ENCODE data around the gene ASB3. TPM values are rescaled to one million over a fixed set of nuclear protein-coding genes. Genes with fewer than 3 reads are reported as not detected.

The ASB3 gene
- total and polyA plus RNA-seq, 2 experiments from 2014 or later: 34.4 to 36.5 TPM

GRCh38 chr2:53786352-53786704 lies 425 bp downstream of the ASB3 start:
- H3K27me3 ChIP-seq: no peaks in the 10 kb centered on the region
- H3K36me3 ChIP-seq: no peaks in the 10 kb centered on the region
- DNase-seq (ENCODE audit: low read depth in 1 of 2, low spot score in 1 of 2): peak; percentile 34 to 69
- peak overlapping the region; percentile 88 for H3K27ac ChIP-seq
- TF ChIP-seq, protein P1, sequence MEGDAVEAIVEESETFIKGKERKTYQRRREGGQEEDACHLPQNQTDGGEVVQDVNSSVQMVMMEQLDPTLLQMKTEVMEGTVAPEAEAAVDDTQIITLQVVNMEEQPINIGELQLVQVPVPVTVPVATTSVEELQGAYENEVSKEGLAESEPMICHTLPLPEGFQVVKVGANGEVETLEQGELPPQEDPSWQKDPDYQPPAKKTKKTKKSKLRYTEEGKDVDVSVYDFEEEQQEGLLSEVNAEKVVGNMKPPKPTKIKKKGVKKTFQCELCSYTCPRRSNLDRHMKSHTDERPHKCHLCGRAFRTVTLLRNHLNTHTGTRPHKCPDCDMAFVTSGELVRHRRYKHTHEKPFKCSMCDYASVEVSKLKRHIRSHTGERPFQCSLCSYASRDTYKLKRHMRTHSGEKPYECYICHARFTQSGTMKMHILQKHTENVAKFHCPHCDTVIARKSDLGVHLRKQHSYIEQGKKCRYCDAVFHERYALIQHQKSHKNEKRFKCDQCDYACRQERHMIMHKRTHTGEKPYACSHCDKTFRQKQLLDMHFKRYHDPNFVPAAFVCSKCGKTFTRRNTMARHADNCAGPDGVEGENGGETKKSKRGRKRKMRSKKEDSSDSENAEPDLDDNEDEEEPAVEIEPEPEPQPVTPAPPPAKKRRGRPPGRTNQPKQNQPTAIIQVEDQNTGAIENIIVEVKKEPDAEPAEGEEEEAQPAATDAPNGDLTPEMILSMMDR (IDR thresholded peaks at IDR 0.05; ENCODE audit: low read depth, low read length): no peak
- H3K4me1 ChIP-seq (ENCODE audit: low read depth): peaks cover 34% of the 10 kb centered on the region
- H3K4me3 ChIP-seq: peak overlapping the region; percentile 71
- H3K9me3 ChIP-seq (ENCODE audit: low read depth): no peaks in the 10 kb centered on the region

DNA sequence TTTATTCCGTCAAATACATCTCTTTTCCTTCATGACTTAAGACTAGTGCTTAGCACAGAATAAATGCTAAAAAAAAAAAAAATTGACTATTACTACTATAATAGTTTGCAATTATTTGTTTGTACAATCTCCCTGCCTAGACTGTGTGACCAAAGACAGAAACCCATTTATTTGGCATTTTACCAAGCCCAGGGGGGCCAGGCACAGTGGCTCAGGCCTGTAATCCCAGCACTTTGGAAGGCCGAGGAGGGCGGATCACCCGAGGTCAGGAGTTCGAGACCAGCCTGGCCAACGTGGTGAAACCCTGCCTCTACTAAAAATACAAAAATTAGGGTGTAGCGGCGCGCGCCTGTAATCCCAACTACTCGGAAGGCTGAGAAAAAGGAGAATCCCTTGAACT lies 1.4 kb downstream of the ASB3 start:
- peak overlapping the region; percentile 88 for H3K27ac ChIP-seq
- peak in 1 of 2 donors; percentile 11 for DNase-seq (ENCODE audit: low read depth in 1 of 2, low spot score in 1 of 2)
- no peaks in the 10 kb centered on the region for H3K27me3 ChIP-seq
- H3K4me1 ChIP-seq (ENCODE audit: low read depth): peaks cover 34% of the 10 kb centered on the region
- no peaks in the 10 kb centered on the region for H3K9me3 ChIP-seq (ENCODE audit: low read depth)
- no peaks in the 10 kb centered on the region for H3K36me3 ChIP-seq
- TF ChIP-seq, protein P1 (IDR thresholded peaks at IDR 0.05; ENCODE audit: low read depth, low read length): no peak
- H3K4me3 ChIP-seq: peak overlapping the region; percentile 71

- H3K27me3 ChIP-seq: no peaks in the 10 kb centered on the region
- H3K36me3 ChIP-seq: no peaks in the 10 kb centered on the region
- H3K27ac ChIP-seq: peak overlapping the region; percentile 88
- H3K4me3 ChIP-seq: peak overlapping the region; percentile 71
- TF ChIP-seq, protein P1 (IDR thresholded peaks at IDR 0.05; ENCODE audit: low read depth, low read length): no peak
- DNase-seq (ENCODE audit: low read depth in 1 of 2, low spot score in 1 of 2): peak in 1 of 2 donors; percentile 8
- no peaks in the 10 kb centered on the region for H3K9me3 ChIP-seq (ENCODE audit: low read depth)
- peaks cover 34% of the 10 kb centered on the region for H3K4me1 ChIP-seq (ENCODE audit: low read depth)
Measured at GRCh38 chr2:53784436-53784835, 2.3 kb downstream of the ASB3 start.

DNA sequence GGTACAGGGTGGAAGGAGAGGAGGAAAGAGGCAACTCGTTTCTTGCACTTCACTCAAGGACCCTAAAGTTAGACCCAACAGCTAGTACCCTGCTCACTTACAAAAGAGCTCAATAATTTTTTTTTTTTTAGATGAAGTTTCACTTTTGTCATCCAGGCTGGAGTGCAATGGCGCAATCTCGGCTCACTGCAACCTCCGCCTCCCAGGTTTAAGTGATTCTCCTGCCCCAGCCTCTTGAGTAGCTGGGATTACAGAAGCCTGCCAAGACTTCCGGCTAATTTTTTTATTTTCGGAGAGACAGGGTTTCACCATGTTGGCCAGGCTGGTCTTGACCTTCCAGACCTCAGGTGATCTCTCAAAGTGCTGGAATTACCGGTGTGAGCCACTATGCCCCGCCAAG lies 4.1 kb downstream of the ASB3 start:
- H3K9me3 ChIP-seq (ENCODE audit: low read depth): no peaks in the 10 kb centered on the region
- no peak overlapping the region for H3K4me3 ChIP-seq
- TF ChIP-seq, protein P1 (IDR thresholded peaks at IDR 0.05; ENCODE audit: low read depth, low read length): no peak

DNA sequence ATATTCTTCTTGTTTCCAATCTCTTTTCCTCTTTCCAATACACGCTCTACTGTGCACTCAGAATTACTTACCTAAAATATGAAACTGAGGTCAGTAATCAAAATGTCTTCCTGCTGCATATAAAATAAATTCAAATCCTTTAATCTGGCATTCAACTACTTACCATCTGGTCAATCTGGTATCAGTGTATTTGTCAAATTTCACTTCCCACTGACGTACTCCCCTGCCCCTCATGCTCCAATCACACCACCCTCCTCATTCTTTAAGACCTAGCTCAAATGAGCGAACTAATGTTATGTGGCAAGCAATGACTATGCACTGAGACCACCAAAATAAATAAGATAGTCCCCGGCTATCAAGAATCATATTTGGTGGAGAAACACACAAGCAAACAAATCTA lies 6.7 kb downstream of the ASB3 start:
- Histone ChIP-seq H3K27ac (no peak overlapping the region), H3K9me3 (ENCODE audit: low read depth) (no peaks in the 10 kb centered on the region), H3K4me3 (no peak overlapping the region), H3K27me3 (no peaks in the 10 kb centered on the region), H3K4me1 (ENCODE audit: low read depth) (peaks cover 18% of the 10 kb centered on the region), H3K36me3 (no peaks in the 10 kb centered on the region)
- TF ChIP-seq, protein P1 (IDR thresholded peaks at IDR 0.05; ENCODE audit: low read depth, low read length): no peak
- DNase-seq (ENCODE audit: low read depth in 1 of 2, low spot score in 1 of 2): no peak

More for the DNA sequence above, 4.1 kb downstream of the ASB3 start:
- H3K36me3 ChIP-seq: no peaks in the 10 kb centered on the region
- no peak for DNase-seq (ENCODE audit: low read depth in 1 of 2, low spot score in 1 of 2)
- H3K27ac ChIP-seq: no peak overlapping the region
- H3K27me3 ChIP-seq: no peaks in the 10 kb centered on the region
- peaks cover 26% of the 10 kb centered on the region for H3K4me1 ChIP-seq (ENCODE audit: low read depth)

Measured in cardiac muscle cell (in vitro differentiated cells and primary cell).